ENCODE results near the gene PDS5B. TPM values are rescaled to one million over a fixed set of nuclear protein-coding genes. Genes with fewer than 3 reads are reported as not detected.

PDS5B gene
- total RNA-seq, 1 experiment from 2014 or later: 26.5 TPM

GRCh38 chr13:32595306-32595705, 9.1 kb downstream of the PDS5B start:
- CTCF ChIA-PET: interaction anchor here (1.8 kb wide), 1 partner anchor 55 kb away, joined by 4 read pairs; no protein-coding TSS in a partner anchor
- no peaks in the 10 kb centered on the region for H3K4me1 ChIP-seq (ENCODE audit: control insufficient read depth in 1 of 2, insufficient read depth in 2 of 2, low read length in 2 of 2)
- H3K27ac ChIP-seq (ENCODE audit: low read depth, low read length): no peak overlapping the region
- H4K20me1 ChIP-seq (ENCODE audit: insufficient read depth): 0 out of 2 replicates have a peak, but pooled peaks cover 12% of the 10 kb centered on the region
- H3K79me2 ChIP-seq (ENCODE audit: insufficient read depth, low read length): peaks cover 100% of the 10 kb centered on the region
- no peaks in the 10 kb centered on the region for H3K9me2 ChIP-seq (ENCODE audit: insufficient read depth)
- RAD21 ChIA-PET (ENCODE audit: low non-redundant PET in 1 of 2, low total read pairs in 2 of 2, uncharacterized antibody in 2 of 2, unreplicated experiment in 2 of 2): no interaction called here
- no peak overlapping the region for H3K4me2 ChIP-seq (ENCODE audit: low read length)
- no peaks in the 10 kb centered on the region for H3K27me3 ChIP-seq (ENCODE audit: insufficient read depth, low read length)
- POLR2A ChIA-PET: no interaction called here
- TF ChIP-seq FOSL1 (IDR thresholded peaks at IDR 0.05; ENCODE audit: low read depth) (no peak), EZH2 (IDR thresholded peaks at IDR 0.05) (no peak), JUND (IDR thresholded peaks at IDR 0.05) (no peak), ZNF274 (IDR thresholded peaks at IDR 0.05; ENCODE audit: low read depth, low read length) (no peak), YY1 (IDR thresholded peaks at IDR 0.05; ENCODE audit: extremely low read depth, insufficient replicate concordance, low read depth, low read length) (no peak), SIN3A (IDR thresholded peaks at IDR 0.05; ENCODE audit: low read depth) (no peak), CBX3 (IDR thresholded peaks at IDR 0.05; ENCODE audit: low read depth) (no peak), TCF7L2 (IDR thresholded peaks at IDR 0.05; ENCODE audit: borderline replicate concordance, extremely low read depth, insufficient read depth, insufficient read length) (no peak), MAX (IDR thresholded peaks at IDR 0.05) (no peak), SP1 (IDR thresholded peaks at IDR 0.05; ENCODE audit: low read depth) (no peak), CEBPB (IDR thresholded peaks at IDR 0.05; ENCODE audit: low read depth) (no peak), ELF1 (IDR thresholded peaks at IDR 0.05; ENCODE audit: borderline replicate concordance, low read depth) (no peak), POLR2AphosphoS5 (IDR thresholded peaks at IDR 0.05; ENCODE audit: low read depth, low read length) (no peak)
- TF ChIP-seq, protein P1, sequence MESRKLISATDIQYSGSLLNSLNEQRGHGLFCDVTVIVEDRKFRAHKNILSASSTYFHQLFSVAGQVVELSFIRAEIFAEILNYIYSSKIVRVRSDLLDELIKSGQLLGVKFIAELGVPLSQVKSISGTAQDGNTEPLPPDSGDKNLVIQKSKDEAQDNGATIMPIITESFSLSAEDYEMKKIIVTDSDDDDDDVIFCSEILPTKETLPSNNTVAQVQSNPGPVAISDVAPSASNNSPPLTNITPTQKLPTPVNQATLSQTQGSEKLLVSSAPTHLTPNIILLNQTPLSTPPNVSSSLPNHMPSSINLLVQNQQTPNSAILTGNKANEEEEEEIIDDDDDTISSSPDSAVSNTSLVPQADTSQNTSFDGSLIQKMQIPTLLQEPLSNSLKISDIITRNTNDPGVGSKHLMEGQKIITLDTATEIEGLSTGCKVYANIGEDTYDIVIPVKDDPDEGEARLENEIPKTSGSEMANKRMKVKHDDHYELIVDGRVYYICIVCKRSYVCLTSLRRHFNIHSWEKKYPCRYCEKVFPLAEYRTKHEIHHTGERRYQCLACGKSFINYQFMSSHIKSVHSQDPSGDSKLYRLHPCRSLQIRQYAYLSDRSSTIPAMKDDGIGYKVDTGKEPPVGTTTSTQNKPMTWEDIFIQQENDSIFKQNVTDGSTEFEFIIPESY (IDR thresholded peaks at IDR 0.05; ENCODE audit: extremely low read depth, insufficient replicate concordance, low read length): no peak
- TF ChIP-seq, protein P2, sequence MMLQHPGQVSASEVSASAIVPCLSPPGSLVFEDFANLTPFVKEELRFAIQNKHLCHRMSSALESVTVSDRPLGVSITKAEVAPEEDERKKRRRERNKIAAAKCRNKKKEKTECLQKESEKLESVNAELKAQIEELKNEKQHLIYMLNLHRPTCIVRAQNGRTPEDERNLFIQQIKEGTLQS (IDR thresholded peaks at IDR 0.05): no peak
- BruUV-seq (replicated peaks): no TSS peak
- no peak overlapping the region for H3K9ac ChIP-seq (ENCODE audit: low read length)
- no peaks in the 10 kb centered on the region for H3K36me3 ChIP-seq (ENCODE audit: control insufficient read depth in 1 of 2, insufficient read depth in 2 of 2, low read length in 2 of 2)
- intact Hi-C loops (cut with micrococcal nuclease): no loop called here
- DNase-seq (ENCODE audit: low read depth, low spot score): no peak
- no peak overlapping the region for H2AFZ ChIP-seq (ENCODE audit: low read depth, low read length, poor library complexity, severe bottlenecking)
- H3K9me3 ChIP-seq (ENCODE audit: control insufficient read depth in 1 of 2, insufficient read depth in 1 of 2, low read depth in 1 of 2, low read length in 2 of 2): no peaks in the 10 kb centered on the region
- H3K4me3 ChIP-seq (replicated peaks in 1 of 2; ENCODE audit: low read depth in 1 of 2, low read length in 2 of 2): no peak overlapping the region
- ATAC-seq: no peak

Data from HCT116 (cell line).